ENCODE results near the gene SEMA5A.
A peak's percentile ranks its signal among the peaks of the same experiment; 100 is the strongest.

The SEMA5A gene

GRCh38 chr5:9265441-9266287 lies 280.2 kb downstream of the SEMA5A start:
- peak; percentile 98 for DNase-seq

- DNase-seq = no peak
Observed at GRCh38 chr5:9264301-9264700, 281.6 kb downstream of the SEMA5A start.

GRCh38 chr5:9263656-9264055 lies 282.2 kb downstream of the SEMA5A start:
- no peak for DNase-seq

- DNase-seq = peak; percentile 75
Observed at GRCh38 chr5:9251379-9251980, 294.4 kb downstream of the SEMA5A start.

GRCh38 chr5:9249231-9249630 lies 296.6 kb downstream of the SEMA5A start:
- DNase-seq = no peak

GRCh38 chr5:9245071-9245470 lies 300.8 kb downstream of the SEMA5A start:
- peak; percentile 22 for DNase-seq

- no peak for DNase-seq
Observed at GRCh38 chr5:9244417-9244816, 301.5 kb downstream of the SEMA5A start.

- no peak for DNase-seq
Observed at GRCh38 chr5:9241479-9242305, 304.2 kb downstream of the SEMA5A start.

GRCh38 chr5:9240431-9240830 lies 305.4 kb downstream of the SEMA5A start:
- DNase-seq = no peak

GRCh38 chr5:9239626-9240025 lies 306.2 kb downstream of the SEMA5A start:
- DNase-seq = peak; percentile 42

- DNase-seq = peak; percentile 51
Observed at GRCh38 chr5:9239071-9239470, 306.8 kb downstream of the SEMA5A start.

- peak; percentile 79 for DNase-seq
Observed at GRCh38 chr5:9233712-9234111, 312.2 kb downstream of the SEMA5A start.

- DNase-seq = no peak
Observed at GRCh38 chr5:9233035-9233434, 312.8 kb downstream of the SEMA5A start.

- DNase-seq = no peak
Observed at GRCh38 chr5:9231842-9232241, 314.0 kb downstream of the SEMA5A start.

- DNase-seq = no peak
Observed at GRCh38 chr5:9230355-9230754, 315.5 kb downstream of the SEMA5A start.

GRCh38 chr5:9226016-9226536 lies 319.8 kb downstream of the SEMA5A start:
- DNase-seq = no peak

- no peak for DNase-seq
Observed at GRCh38 chr5:9222054-9222976, 323.6 kb downstream of the SEMA5A start.

GRCh38 chr5:9218358-9218757 lies 327.5 kb downstream of the SEMA5A start:
- DNase-seq = no peak

GRCh38 chr5:9212605-9213004 lies 333.3 kb downstream of the SEMA5A start:
- peak; percentile 61 for DNase-seq

- no peak for DNase-seq
Observed at GRCh38 chr5:9209846-9210492, 335.9 kb downstream of the SEMA5A start.

GRCh38 chr5:9207817-9208418 lies 338.0 kb downstream of the SEMA5A start:
- DNase-seq = peak; percentile 54

Data from fibroblast of skin of back (primary cell).